ENCODE measurements around the gene HMX3. TPM values are rescaled to one million over a fixed set of nuclear protein-coding genes. Genes with fewer than 3 reads are reported as not detected.

The HMX3 gene
- total RNA-seq, 6 experiments from 2014 or later: not detected

DNA sequence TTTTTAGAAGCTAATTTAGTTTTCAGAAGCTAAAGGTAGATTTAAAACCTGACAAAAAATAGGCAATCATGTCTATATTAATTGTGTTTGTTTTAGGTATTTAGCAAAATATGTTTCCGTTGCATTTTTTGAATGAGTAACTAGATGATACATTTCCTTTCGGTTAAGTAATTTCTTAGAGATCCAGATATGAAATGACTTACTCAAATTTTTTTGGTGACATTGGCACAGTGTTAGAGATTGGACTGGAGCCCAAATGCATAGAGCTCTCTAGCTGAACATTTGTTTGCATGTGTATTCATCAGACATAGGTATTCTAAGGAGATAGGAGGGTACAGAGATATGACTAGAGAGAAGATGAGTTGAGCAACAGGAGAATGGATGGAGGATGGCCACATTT, 20.3 kb downstream of the HMX3 start:
- Mint-ChIP-seq H3K4me3 (peak overlapping the region; percentile 81), H3K27ac (peak overlapping the region; percentile 59), H3K36me3 (ENCODE audit: low read depth) (peaks cover 50% of the 10 kb centered on the region), H3K9me3 (no peaks in the 10 kb centered on the region), H3K4me1 (ENCODE audit: low read depth) (peaks cover 65% of the 10 kb centered on the region), H3K27me3 (ENCODE audit: insufficient read depth) (peaks cover 13% of the 10 kb centered on the region)
- peak; percentile 39 for DNase-seq
- no peak for TF ChIP-seq CTCF (IDR thresholded peaks at IDR 0.05)

GRCh38 chr10:123157210-123157609, 21.4 kb downstream of the HMX3 start:
- H3K27ac Mint-ChIP-seq: peak overlapping the region; percentile 57
- peak overlapping the region; percentile 81 for H3K4me3 Mint-ChIP-seq
- H3K9me3 Mint-ChIP-seq: no peaks in the 10 kb centered on the region
- DNase-seq: peak; percentile 53
- no peak for TF ChIP-seq CTCF (IDR thresholded peaks at IDR 0.05)
- H3K36me3 Mint-ChIP-seq (ENCODE audit: low read depth): peaks cover 59% of the 10 kb centered on the region
- peaks cover 70% of the 10 kb centered on the region for H3K4me1 Mint-ChIP-seq (ENCODE audit: low read depth)
- peaks cover 5% of the 10 kb centered on the region for H3K27me3 Mint-ChIP-seq (ENCODE audit: insufficient read depth)

- DNase-seq: no peak
- Mint-ChIP-seq H3K36me3 (ENCODE audit: low read depth) (peaks cover 65% of the 10 kb centered on the region), H3K4me3 (peak overlapping the region; percentile 81), H3K9me3 (no peaks in the 10 kb centered on the region), H3K4me1 (ENCODE audit: low read depth) (peaks cover 63% of the 10 kb centered on the region), H3K27ac (peak overlapping the region; percentile 6; the same call in 1 of the 2 replicates), H3K27me3 (ENCODE audit: insufficient read depth) (peaks cover 3% of the 10 kb centered on the region; the same call in 1 of the 2 replicates)
- TF ChIP-seq CTCF (IDR thresholded peaks at IDR 0.05): no peak
These were observed 22.9 kb downstream of the HMX3 start for GRCh38 chr10:123158682-123159081.

GRCh38 chr10:123160311-123160980, 24.7 kb downstream of the HMX3 start:
- peaks cover 58% of the 10 kb centered on the region for H3K4me1 Mint-ChIP-seq (ENCODE audit: low read depth)
- peaks cover 73% of the 10 kb centered on the region for H3K36me3 Mint-ChIP-seq (ENCODE audit: low read depth)
- TF ChIP-seq CTCF (IDR thresholded peaks at IDR 0.05): no peak
- DNase-seq: no peak
- H3K4me3 Mint-ChIP-seq: no peak overlapping the region
- H3K27ac Mint-ChIP-seq: no peak overlapping the region
- no peaks in the 10 kb centered on the region for H3K9me3 Mint-ChIP-seq
- no peaks in the 10 kb centered on the region for H3K27me3 Mint-ChIP-seq (ENCODE audit: insufficient read depth)

GRCh38 chr10:123164319-123164718, 28.5 kb downstream of the HMX3 start:
- H3K4me3 Mint-ChIP-seq: no peak overlapping the region
- H3K4me1 Mint-ChIP-seq (ENCODE audit: low read depth): peaks cover 21% of the 10 kb centered on the region
- no peak for TF ChIP-seq CTCF (IDR thresholded peaks at IDR 0.05)
- H3K9me3 Mint-ChIP-seq: no peaks in the 10 kb centered on the region
- H3K36me3 Mint-ChIP-seq (ENCODE audit: low read depth): peaks cover 66% of the 10 kb centered on the region
- no peaks in the 10 kb centered on the region for H3K27me3 Mint-ChIP-seq (ENCODE audit: insufficient read depth)
- no peak overlapping the region for H3K27ac Mint-ChIP-seq
- DNase-seq: no peak

Data from HFFc6 (cell line).